Vagina (tissue), 2 donors: ENCODE results near the gene AP3B2. TPM values are rescaled to one million over a fixed set of nuclear protein-coding genes. Genes with fewer than 3 reads are reported as not detected.
A peak's percentile ranks its signal among the peaks of the same experiment; 100 is the strongest.

Experiments used
- DNase-seq, 2 donors: peaks; one replicate each; pipeline ENCODE4 v3.0.0-alpha.2; 2017; ENCODE audit errors: extremely low spot score in 2 of 2
- H3K27ac ChIP-seq: fragments of 200-600 bp; sonication (generic); one replicate; pipeline ENCODE4 v1.5.1; 2019
- H3K27me3 ChIP-seq: fragments of 200-600 bp; sonication (generic); one replicate; pipeline ENCODE4 v1.5.1; 2019
- H3K36me3 ChIP-seq, 2 donors: fragments of 200-600 bp; sonication (generic); one replicate each; pipeline ENCODE4 v1.5.1; 2017 to 2019
- H3K4me1 ChIP-seq: fragments of 200-600 bp; sonication (generic); one replicate; pipeline ENCODE4 v1.5.1; 2019
- H3K4me3 ChIP-seq, 2 donors: fragments of 200-600 bp; sonication (generic); 1 replicate in 1 of 2; 2 replicates in 1 of 2; pipeline ENCODE4 v1.5.1; 2016 to 2019
- H3K9me3 ChIP-seq: fragments of 200-600 bp; sonication (generic); one replicate; pipeline ENCODE4 v1.5.1; 2019
- CTCF ChIP-seq, 3 experiments: fragments of 450-650 bp in 2 of 3; fragments of 200-600 bp in 1 of 3; sonication (generic) in 1 of 3; IDR thresholded peaks; one replicate each; pipeline ENCODE4 v1.5.1; 2017 to 2019; ENCODE audit warnings: antibody characterized with exemption in 3 of 3, mild to moderate bottlenecking in 2 of 3, moderate library complexity in 2 of 3
- POLR2A ChIP-seq, 2 donors: fragments of 450-650 bp; IDR thresholded peaks; one replicate each; pipeline ENCODE4 v1.6.1; 2017; ENCODE audit warnings: antibody characterized with exemption in 2 of 2, mild to moderate bottlenecking in 2 of 2, moderate library complexity in 2 of 2
- POLR2AphosphoS5 ChIP-seq, 2 donors: sonication (generic); formaldehyde crosslinking; IDR thresholded peaks; one replicate each; pipeline ENCODE4 v1.9.0; 2017; ENCODE audit warnings: antibody characterized with exemption in 2 of 2, mild to moderate bottlenecking in 2 of 2, low read depth in 1 of 2; ENCODE audit not compliant: insufficient read depth in 1 of 2
- intact Hi-C: fragments of 100-400 bp; cut with DNase I; formaldehyde crosslinking; loops from one replicate; pipeline ENCODE4 v1.15.1; 2023
- total RNA-seq: library from RNA; depleted of rRNA; stranded (reverse); fragments of >200 nt; gene quantifications from one replicate; pipeline ENCODE4 v1.2.3, GENCODE V29; 2016

Gene AP3B2
- total RNA-seq, 1 donor from 2014 or later: 3.7 TPM

GRCh38 chr15:82624008-82624407 is 85.7 kb downstream of the AP3B2 start:
- intact Hi-C loops: no loop called here

GRCh38 chr15:82621970-82622369 is 87.7 kb downstream of the AP3B2 start:
- H3K9me3 ChIP-seq: no peaks in the 10 kb centered on the region
- intact Hi-C loops: no loop called here
- no peak overlapping the region for H3K27ac ChIP-seq
- no peak for TF ChIP-seq POLR2AphosphoS5 (IDR thresholded peaks at IDR 0.05; ENCODE audit: insufficient read depth in 1 of 2, low read depth in 1 of 2)
- TF ChIP-seq CTCF (IDR thresholded peaks at IDR 0.05): no peak
- no peak for TF ChIP-seq POLR2A (IDR thresholded peaks at IDR 0.05)
- no peak for DNase-seq
- H3K27me3 ChIP-seq: no peaks in the 10 kb centered on the region
- no peak overlapping the region for H3K4me3 ChIP-seq
- no peaks in the 10 kb centered on the region for H3K4me1 ChIP-seq
- H3K36me3 ChIP-seq: no peaks in the 10 kb centered on the region

More at GRCh38 chr15:82624008-82624407, 85.7 kb downstream of the AP3B2 start:
- TF ChIP-seq POLR2A (IDR thresholded peaks at IDR 0.05) (no peak), POLR2AphosphoS5 (IDR thresholded peaks at IDR 0.05; ENCODE audit: insufficient read depth in 1 of 2, low read depth in 1 of 2) (no peak), CTCF (IDR thresholded peaks at IDR 0.05) (no peak)
- H3K4me3 ChIP-seq: no peak overlapping the region
- H3K36me3 ChIP-seq: no peaks in the 10 kb centered on the region
- H3K27ac ChIP-seq: no peak overlapping the region
- H3K4me1 ChIP-seq: no peaks in the 10 kb centered on the region
- H3K27me3 ChIP-seq: no peaks in the 10 kb centered on the region
- H3K9me3 ChIP-seq: no peaks in the 10 kb centered on the region
- no peak for DNase-seq

GRCh38 chr15:82613747-82614146 is 95.9 kb downstream of the AP3B2 start:
- TF ChIP-seq POLR2A (IDR thresholded peaks at IDR 0.05): no peak
- TF ChIP-seq POLR2AphosphoS5 (IDR thresholded peaks at IDR 0.05; ENCODE audit: insufficient read depth in 1 of 2, low read depth in 1 of 2): no peak
- TF ChIP-seq CTCF (IDR thresholded peaks at IDR 0.05): no peak
- Histone ChIP-seq H3K4me1 (no peaks in the 10 kb centered on the region), H3K36me3 (no peaks in the 10 kb centered on the region), H3K4me3 (no peak overlapping the region), H3K27ac (peak overlapping the region; percentile 12), H3K27me3 (no peaks in the 10 kb centered on the region), H3K9me3 (no peaks in the 10 kb centered on the region)
- intact Hi-C loops: no loop called here
- no peak for DNase-seq

GRCh38 chr15:82611348-82611747 is 98.3 kb downstream of the AP3B2 start:
- TF ChIP-seq CTCF (IDR thresholded peaks at IDR 0.05): no peak
- no peak for TF ChIP-seq POLR2A (IDR thresholded peaks at IDR 0.05)
- TF ChIP-seq POLR2AphosphoS5 (IDR thresholded peaks at IDR 0.05; ENCODE audit: insufficient read depth in 1 of 2, low read depth in 1 of 2): no peak
- H3K4me3 ChIP-seq: no peak overlapping the region
- H3K9me3 ChIP-seq: no peaks in the 10 kb centered on the region
- DNase-seq: no peak
- no peaks in the 10 kb centered on the region for H3K36me3 ChIP-seq
- intact Hi-C loops: no loop called here
- H3K4me1 ChIP-seq: no peaks in the 10 kb centered on the region
- H3K27me3 ChIP-seq: no peaks in the 10 kb centered on the region
- H3K27ac ChIP-seq: no peak overlapping the region

Other genes with a start within 250 kb of the AP3B2 start
- gene RPS17, start 169.4 kb downstream of the AP3B2 start, total RNA-seq: 1,829 TPM
- 10.6 TPM for gene CPEB1, start 62.5 kb downstream of the AP3B2 start, total RNA-seq
- gene FSD2, start 96.2 kb upstream of the AP3B2 start, total RNA-seq: not detected
- gene WHAMM, start 99.8 kb upstream of the AP3B2 start, total RNA-seq: 9.3 TPM
- gene HOMER2, start 242.8 kb upstream of the AP3B2 start, total RNA-seq: 18.2 TPM